HCT116 (cell line): ENCODE measurements around the gene PLCH2. TPM values are rescaled to one million over a fixed set of nuclear protein-coding genes. Genes with fewer than 3 reads are reported as not detected.
"Not testable (repeated sequence)": the region's sequence is repeated elsewhere in the genome, so short reads cannot be mapped to it uniquely, and the experiment has no call there.

Experiments used
- ATAC-seq: fragments of 200-7000 bp; cut with Tn5 transposase; 2 replicates; pipeline ENCODE4 v1.9.1; 2020; ENCODE audit warnings: mild to moderate bottlenecking, moderate library complexity
- BruUV-seq: library from RNA; stranded (reverse); fragments of 400-500 nt; replicated peaks from 2 replicates; lab custom pipeline; 2021; lab: Mats Ljungman, UMichigan
- CTCF ChIA-PET: fragments of 300-600 bp; sonication (Branson Sonifier 250); formaldehyde crosslinking; loops from one replicate; lab custom pipeline; 2021; ENCODE audit warnings: antibody characterized with exemption; lab: Charles Lee
- POLR2A ChIA-PET: fragments of 300-600, 350-600 bp; sonication (Branson Sonifier 250); formaldehyde crosslinking; loops from one replicate; lab custom pipeline; 2021; ENCODE audit warnings: antibody characterized with exemption; lab: Charles Lee
- RAD21 ChIA-PET, 2 experiments: fragments of 300-600 bp; sonication (Branson Sonifier 250); formaldehyde crosslinking; loops; one replicate each; lab custom pipeline; 2023; ENCODE audit warnings: low total read pairs in 2 of 2; ENCODE audit not compliant: uncharacterized antibody in 2 of 2, unreplicated experiment in 2 of 2, low non-redundant PET in 1 of 2; lab: Charles Lee
- DNase-seq: peaks from one replicate; pipeline ENCODE4 v3.0.0-alpha.2; 2010; ENCODE audit warnings: low read depth, low spot score
- H2AFZ ChIP-seq: fragments of 200-600 bp; shearing (Covaris generic), sonication (generic); 2 replicates; pipeline ENCODE4 v1.6.1; 2017; ENCODE audit warnings: low read depth, mixed run types, mixed read lengths, antibody characterized with exemption, low read length; ENCODE audit not compliant: poor library complexity, severe bottlenecking
- H3K27ac ChIP-seq: 2 replicates; pipeline ENCODE4 v1.5.1; 2012; ENCODE audit warnings: low read depth, low read length
- H3K27me3 ChIP-seq: fragments of 200-600 bp; sonication (generic); 2 replicates; pipeline ENCODE4 v1.6.1; 2016; ENCODE audit warnings: mixed run types, low read length, mixed read lengths; ENCODE audit not compliant: insufficient read depth
- H3K36me3 ChIP-seq, 2 experiments: fragments of 200-500 bp in 1 of 2; fragments of 200-600 bp in 1 of 2; sonication (Bioruptor generic) in 1 of 2; sonication (generic) in 1 of 2; 2 replicates each; pipeline versions ENCODE4 v1.5.1 to v1.6.1; 2014 to 2016; ENCODE audit warnings: low read length in 2 of 2, inconsistent platforms in 1 of 2, mixed read lengths in 1 of 2, mixed run types in 1 of 2; ENCODE audit not compliant: insufficient read depth in 2 of 2, control insufficient read depth in 1 of 2
- H3K4me1 ChIP-seq, 2 experiments: fragments of 200-600 bp in 1 of 2; sonication (generic) in 1 of 2; 2 replicates each; pipeline versions ENCODE4 v1.5.1 to v1.6.1; 2012 to 2017; ENCODE audit warnings: low read length in 2 of 2, inconsistent platforms in 1 of 2, mild to moderate bottlenecking in 1 of 2, mixed read lengths in 1 of 2, mixed run types in 1 of 2, moderate library complexity in 1 of 2; ENCODE audit not compliant: insufficient read depth in 2 of 2, control insufficient read depth in 1 of 2
- H3K4me2 ChIP-seq: fragments of 200-600 bp; sonication (generic); 2 replicates; pipeline ENCODE4 v1.6.1; 2017; ENCODE audit warnings: mixed run types, low read length, mixed read lengths
- H3K4me3 ChIP-seq, 2 experiments: fragments of 200-600 bp in 1 of 2; sonication (generic) in 1 of 2; replicated peaks in 1 of 2; 2 replicates each; pipeline ENCODE4 v1.5.1; 2011 to 2016; ENCODE audit warnings: low read length in 2 of 2, control low read depth in 1 of 2, low read depth in 1 of 2, mild to moderate bottlenecking in 1 of 2, mixed read lengths in 1 of 2, mixed run types in 1 of 2
- H3K79me2 ChIP-seq: fragments of 200-600 bp; sonication (generic); 2 replicates; pipeline ENCODE4 v1.6.1; 2017; ENCODE audit warnings: mild to moderate bottlenecking, mixed run types, low read length, moderate library complexity, mixed read lengths; ENCODE audit not compliant: insufficient read depth
- H3K9ac ChIP-seq: fragments of 200-600 bp; sonication (generic); 2 replicates; pipeline ENCODE4 v1.6.1; 2016; ENCODE audit warnings: low read length, mixed read lengths
- H3K9me2 ChIP-seq: fragments of 200-600 bp; sonication (generic), shearing (Covaris generic); 2 replicates; pipeline ENCODE4 v1.6.1; 2017; ENCODE audit warnings: mixed run types, mild to moderate bottlenecking, moderate library complexity; ENCODE audit not compliant: insufficient read depth
- H3K9me3 ChIP-seq, 2 experiments: fragments of 200-500 bp in 1 of 2; fragments of 200-600 bp in 1 of 2; sonication (Bioruptor generic) in 1 of 2; sonication (generic) in 1 of 2; 2 replicates each; pipeline ENCODE4 v1.6.1; 2014 to 2017; ENCODE audit warnings: low read length in 2 of 2, mixed read lengths in 2 of 2, inconsistent platforms in 1 of 2, low read depth in 1 of 2, mild to moderate bottlenecking in 1 of 2, mixed run types in 1 of 2, moderate library complexity in 1 of 2; ENCODE audit not compliant: control insufficient read depth in 1 of 2, insufficient read depth in 1 of 2
- H4K20me1 ChIP-seq: fragments of 200-600 bp; sonication (generic), shearing (Covaris generic); 2 replicates; pipeline ENCODE4 v1.6.1; 2017; ENCODE audit warnings: mixed run types, mild to moderate bottlenecking, moderate library complexity; ENCODE audit not compliant: insufficient read depth
- CEBPB ChIP-seq: IDR thresholded peaks from 2 replicates; pipeline ENCODE4 v1.6.1; 2012; ENCODE audit warnings: low read depth
- EGR1 ChIP-seq: IDR thresholded peaks from 2 replicates; pipeline ENCODE4 v1.6.1; 2012; ENCODE audit warnings: low read depth
- ELF1 ChIP-seq: IDR thresholded peaks from 2 replicates; pipeline ENCODE4 v1.6.1; 2012; ENCODE audit warnings: low read depth, borderline replicate concordance
- EZH2phosphoT487 ChIP-seq: fragments of 200-600 bp; IDR thresholded peaks from 2 replicates; pipeline ENCODE4 v1.6.1; 2018; ENCODE audit warnings: antibody characterized with exemption, borderline replicate concordance
- FOSL1 ChIP-seq: IDR thresholded peaks from 2 replicates; pipeline ENCODE4 v1.6.1; 2012; ENCODE audit warnings: low read depth
- JUND ChIP-seq: IDR thresholded peaks from 2 replicates; pipeline ENCODE4 v1.6.1; 2012
- SIN3A ChIP-seq: IDR thresholded peaks from 2 replicates; pipeline ENCODE4 v1.6.1; 2012; ENCODE audit warnings: low read depth
- SRF ChIP-seq: IDR thresholded peaks from 2 replicates; pipeline ENCODE4 v1.6.1; 2012; ENCODE audit warnings: low read depth
- TCF7L2 ChIP-seq: IDR thresholded peaks from 2 replicates; pipeline ENCODE4 v1.7.0; 2011; ENCODE audit warnings: borderline replicate concordance, inconsistent platforms; ENCODE audit not compliant: insufficient read depth, insufficient read length; ENCODE audit errors: extremely low read depth
- intact Hi-C: fragments of 100-400 bp; cut with micrococcal nuclease; formaldehyde crosslinking; loops from 2 replicates; pipeline ENCODE4 v1.10.0; 2022
- total RNA-seq: library from RNA; stranded (reverse); gene quantifications from one replicate; pipeline ENCODE4 v1.2.1, GENCODE V29; 2021; ENCODE audit not compliant: unreplicated experiment
- TF ChIP-seq, protein P1 (sequence below): IDR thresholded peaks from 2 replicates; pipeline ENCODE4 v1.6.1; 2012
- TF ChIP-seq, protein P2 (sequence below): IDR thresholded peaks from 2 replicates; pipeline ENCODE4 v1.6.1; 2012; ENCODE audit warnings: low read depth

PLCH2 gene
- total RNA-seq, 1 experiment from 2014 or later: 2.0 TPM

DNA sequence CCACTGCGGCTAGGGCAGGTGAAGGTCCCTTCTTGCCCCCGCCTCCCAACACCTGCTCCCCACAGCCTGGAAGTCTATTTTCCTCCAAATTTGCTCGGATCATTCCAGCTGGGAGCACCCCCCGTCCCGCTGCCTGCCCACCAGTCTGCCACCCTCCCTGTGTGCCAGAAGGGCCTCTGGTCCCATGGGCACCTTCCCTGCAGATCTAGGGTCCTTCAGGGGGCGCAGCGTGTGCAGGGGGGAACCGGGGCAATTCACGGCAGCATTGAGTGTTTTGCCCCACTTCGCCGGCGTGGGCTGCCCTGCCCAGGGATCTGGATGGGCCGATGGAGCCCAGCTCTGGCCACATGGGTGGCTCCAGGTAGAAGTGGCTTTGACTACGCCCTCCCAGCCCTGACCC is 37.4 kb upstream of the PLCH2 start:
- Histone ChIP-seq H3K4me3 (no peak overlapping the region), H3K4me2 (no peak overlapping the region), H3K4me1 (no peaks in the 10 kb centered on the region), H3K36me3 (no peaks in the 10 kb centered on the region), H3K9ac (no peak overlapping the region), H3K9me2 (no peaks in the 10 kb centered on the region), H2AFZ (no peak overlapping the region), H3K79me2 (no peaks in the 10 kb centered on the region), H3K27ac (no peak overlapping the region), H4K20me1 (no peaks in the 10 kb centered on the region), H3K27me3 (no peaks in the 10 kb centered on the region), H3K9me3 (no peaks in the 10 kb centered on the region)
- ChIA-PET POLR2A (no interaction called here), CTCF (no interaction called here), RAD21 (no interaction called here)
- BruUV-seq: no TSS peak
- DNase-seq: no peak
- ATAC-seq: no peak
- no peak for TF ChIP-seq TCF7L2
- intact Hi-C loops: no loop called here

DNA sequence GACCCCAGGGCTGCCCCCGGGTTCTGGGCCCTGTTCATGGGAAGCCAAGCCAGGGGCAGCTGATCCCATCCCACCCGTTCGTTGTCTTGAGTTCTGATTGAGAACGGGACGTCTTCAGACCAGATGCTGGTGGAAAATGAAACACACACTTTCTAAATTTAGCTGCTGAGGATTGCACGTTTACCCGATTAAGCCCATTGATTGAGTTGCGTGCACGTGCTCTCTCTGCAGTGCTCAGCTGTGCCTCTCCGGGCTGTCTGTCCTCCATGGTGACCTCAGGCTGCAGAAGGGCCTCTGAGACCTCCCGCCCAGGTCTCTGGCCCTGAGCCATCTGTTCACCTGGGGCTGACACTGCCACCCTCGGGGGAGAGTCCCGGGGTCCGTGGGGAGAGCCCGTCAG is 36.7 kb upstream of the PLCH2 start:
- ChIA-PET CTCF (no interaction called here), RAD21 (no interaction called here), POLR2A (no interaction called here)
- no peak overlapping the region for H3K9ac ChIP-seq
- intact Hi-C loops: no loop called here
- no peak overlapping the region for H3K27ac ChIP-seq
- H4K20me1 ChIP-seq: no peaks in the 10 kb centered on the region
- no peak overlapping the region for H2AFZ ChIP-seq
- no TSS peak for BruUV-seq
- no peaks in the 10 kb centered on the region for H3K36me3 ChIP-seq
- ATAC-seq (no peak), DNase-seq (no peak)
- H3K4me3 ChIP-seq: no peak overlapping the region
- H3K79me2 ChIP-seq: no peaks in the 10 kb centered on the region
- TF ChIP-seq, protein P1, sequence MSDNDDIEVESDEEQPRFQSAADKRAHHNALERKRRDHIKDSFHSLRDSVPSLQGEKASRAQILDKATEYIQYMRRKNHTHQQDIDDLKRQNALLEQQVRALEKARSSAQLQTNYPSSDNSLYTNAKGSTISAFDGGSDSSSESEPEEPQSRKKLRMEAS: no peak
- no peak for TF ChIP-seq FOSL1
- TF ChIP-seq JUND: no peak
- no peak for TF ChIP-seq ELF1
- no peak for TF ChIP-seq EZH2phosphoT487
- TF ChIP-seq, protein P2, sequence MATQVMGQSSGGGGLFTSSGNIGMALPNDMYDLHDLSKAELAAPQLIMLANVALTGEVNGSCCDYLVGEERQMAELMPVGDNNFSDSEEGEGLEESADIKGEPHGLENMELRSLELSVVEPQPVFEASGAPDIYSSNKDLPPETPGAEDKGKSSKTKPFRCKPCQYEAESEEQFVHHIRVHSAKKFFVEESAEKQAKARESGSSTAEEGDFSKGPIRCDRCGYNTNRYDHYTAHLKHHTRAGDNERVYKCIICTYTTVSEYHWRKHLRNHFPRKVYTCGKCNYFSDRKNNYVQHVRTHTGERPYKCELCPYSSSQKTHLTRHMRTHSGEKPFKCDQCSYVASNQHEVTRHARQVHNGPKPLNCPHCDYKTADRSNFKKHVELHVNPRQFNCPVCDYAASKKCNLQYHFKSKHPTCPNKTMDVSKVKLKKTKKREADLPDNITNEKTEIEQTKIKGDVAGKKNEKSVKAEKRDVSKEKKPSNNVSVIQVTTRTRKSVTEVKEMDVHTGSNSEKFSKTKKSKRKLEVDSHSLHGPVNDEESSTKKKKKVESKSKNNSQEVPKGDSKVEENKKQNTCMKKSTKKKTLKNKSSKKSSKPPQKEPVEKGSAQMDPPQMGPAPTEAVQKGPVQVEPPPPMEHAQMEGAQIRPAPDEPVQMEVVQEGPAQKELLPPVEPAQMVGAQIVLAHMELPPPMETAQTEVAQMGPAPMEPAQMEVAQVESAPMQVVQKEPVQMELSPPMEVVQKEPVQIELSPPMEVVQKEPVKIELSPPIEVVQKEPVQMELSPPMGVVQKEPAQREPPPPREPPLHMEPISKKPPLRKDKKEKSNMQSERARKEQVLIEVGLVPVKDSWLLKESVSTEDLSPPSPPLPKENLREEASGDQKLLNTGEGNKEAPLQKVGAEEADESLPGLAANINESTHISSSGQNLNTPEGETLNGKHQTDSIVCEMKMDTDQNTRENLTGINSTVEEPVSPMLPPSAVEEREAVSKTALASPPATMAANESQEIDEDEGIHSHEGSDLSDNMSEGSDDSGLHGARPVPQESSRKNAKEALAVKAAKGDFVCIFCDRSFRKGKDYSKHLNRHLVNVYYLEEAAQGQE: no peak
- TF ChIP-seq CEBPB: no peak
- TF ChIP-seq SRF: no peak
- TF ChIP-seq SIN3A: no peak
- no peak for TF ChIP-seq EGR1
- H3K4me2 ChIP-seq: no peak overlapping the region
- H3K4me1 ChIP-seq: no peaks in the 10 kb centered on the region
- H3K27me3 ChIP-seq: no peaks in the 10 kb centered on the region
- no peaks in the 10 kb centered on the region for H3K9me2 ChIP-seq
- H3K9me3 ChIP-seq: no peaks in the 10 kb centered on the region

DNA sequence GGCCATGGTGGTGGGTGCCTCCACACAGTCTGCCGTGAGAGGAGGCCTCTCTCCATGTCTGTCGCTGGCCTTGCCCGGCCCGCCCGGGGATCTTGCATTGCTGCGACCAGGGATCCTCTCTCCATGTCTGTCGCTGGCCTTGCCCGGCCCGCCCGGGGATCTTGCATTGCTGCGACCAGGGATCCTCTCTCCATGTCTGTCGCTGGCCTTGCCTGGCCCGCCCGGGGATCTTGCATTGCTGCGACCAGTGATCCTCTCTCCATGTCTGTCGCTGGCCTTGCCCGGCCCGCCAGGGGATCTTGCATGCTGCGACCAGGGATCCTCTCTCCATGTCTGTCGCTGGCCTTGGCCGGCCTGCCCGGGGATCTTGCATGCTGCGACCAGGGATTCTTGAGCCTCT is 35.7 kb upstream of the PLCH2 start:
- intact Hi-C loops, H3K36me3 ChIP-seq, H3K9me3 ChIP-seq, H3K79me2 ChIP-seq, H3K9me2 ChIP-seq, H3K4me1 ChIP-seq, H3K9ac ChIP-seq, POLR2A ChIA-PET, H4K20me1 ChIP-seq, H3K27ac ChIP-seq, H3K4me2 ChIP-seq, RAD21 ChIA-PET, H2AFZ ChIP-seq, BruUV-seq, ATAC-seq, H3K4me3 ChIP-seq, DNase-seq, CTCF ChIA-PET, H3K27me3 ChIP-seq: not testable (repeated sequence)
